HG03108 (cell line): Measurements from ENCODE around the gene GOLGA8O.
"Not testable (repeated sequence)": the region's sequence is repeated elsewhere in the genome, so short reads cannot be mapped to it uniquely, and the experiment has no call there.

Source experiments
- ATAC-seq: cut with Tn5 transposase; IDR thresholded peaks from one replicate; pipeline ENCODE4 v1.9.1; 2021; ENCODE audit warnings: moderate library complexity; ENCODE audit not compliant: unreplicated experiment

The GOLGA8O gene, protein sequence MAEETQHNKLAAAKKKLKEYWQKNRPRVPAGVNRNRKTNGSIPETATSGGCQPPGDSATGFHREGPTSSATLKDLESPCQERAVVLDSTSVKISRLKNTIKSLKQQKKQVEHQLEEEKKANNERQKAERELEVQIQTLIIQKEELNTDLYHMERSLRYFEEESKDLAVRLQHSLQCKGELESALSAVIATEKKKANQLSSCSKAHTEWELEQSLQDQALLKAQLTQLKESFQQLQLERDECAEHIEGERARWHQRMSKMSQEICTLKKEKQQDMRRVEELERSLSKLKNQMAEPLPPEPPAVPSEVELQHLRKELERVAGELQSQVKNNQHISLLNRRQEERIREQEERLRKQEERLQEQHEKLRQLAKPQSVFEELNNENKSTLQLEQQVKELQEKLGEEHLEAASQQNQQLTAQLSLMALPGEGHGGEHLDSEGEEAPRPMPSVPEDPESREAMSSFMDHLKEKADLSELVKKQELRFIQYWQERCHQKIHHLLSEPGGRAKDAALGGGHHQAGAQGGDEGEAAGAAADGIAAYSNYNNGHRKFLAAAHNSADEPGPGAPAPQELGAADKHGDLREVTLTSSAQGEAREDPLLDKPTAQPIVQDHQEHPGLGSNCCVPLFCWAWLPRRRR

DNA sequence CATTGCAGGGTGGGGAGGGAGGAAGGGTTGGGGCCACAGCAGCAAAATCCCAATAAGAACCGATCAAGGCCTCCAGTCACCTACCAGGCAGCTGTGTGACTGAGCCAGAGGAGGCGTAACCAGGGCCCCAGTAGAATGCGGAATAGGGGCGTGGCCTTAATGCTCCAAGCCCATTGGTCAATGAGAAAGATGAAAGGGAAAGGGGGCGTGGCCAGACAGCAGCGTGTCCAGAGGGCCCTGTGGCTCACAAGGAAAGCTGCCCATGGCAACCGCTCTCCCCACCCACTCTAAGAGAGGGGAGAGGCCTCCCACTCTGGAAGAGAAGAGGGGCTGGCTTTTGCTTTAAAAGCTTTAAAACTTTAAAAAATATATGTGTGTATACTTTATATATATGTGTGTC is at the start of gene GOLGA8O:
TSS of gene GOLGA8O (minus strand) at position 101 of the 400 bp plus-strand sequence. CDS start at position 3, 98 bp downstream.
- ATAC-seq, result not testable (repeated sequence)

DNA sequence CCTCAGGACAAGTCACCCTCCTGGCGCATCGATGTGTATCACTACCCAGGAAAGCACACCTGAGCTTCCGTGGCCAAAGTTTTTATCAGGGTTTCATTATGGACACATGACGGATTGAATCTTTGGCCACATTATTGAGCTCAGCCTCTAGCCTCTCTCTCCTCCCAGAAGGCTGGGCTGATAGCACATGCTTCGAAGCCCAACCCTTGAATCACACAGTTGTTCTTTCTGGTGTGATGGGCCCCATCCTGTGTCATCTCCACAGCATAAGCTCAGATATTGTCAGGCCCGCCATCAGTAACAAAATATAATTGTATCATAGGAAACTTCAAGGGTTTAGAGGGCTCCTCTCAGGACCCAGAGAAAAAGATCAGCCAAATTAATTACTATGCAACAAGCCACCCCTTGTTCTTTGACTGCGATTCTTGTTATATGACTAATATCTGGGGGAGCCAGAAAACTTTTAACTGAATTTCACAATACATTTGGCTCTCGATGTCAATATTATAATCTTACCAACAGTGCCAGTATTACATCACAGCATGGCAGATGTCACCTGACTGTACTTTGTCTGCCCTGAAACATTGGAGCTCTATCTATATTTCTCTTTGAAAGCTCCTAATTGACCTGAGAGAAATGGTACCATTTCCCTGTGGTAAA is 48.8 kb upstream of the GOLGA8O start:
- not testable (repeated sequence) for ATAC-seq

DNA sequence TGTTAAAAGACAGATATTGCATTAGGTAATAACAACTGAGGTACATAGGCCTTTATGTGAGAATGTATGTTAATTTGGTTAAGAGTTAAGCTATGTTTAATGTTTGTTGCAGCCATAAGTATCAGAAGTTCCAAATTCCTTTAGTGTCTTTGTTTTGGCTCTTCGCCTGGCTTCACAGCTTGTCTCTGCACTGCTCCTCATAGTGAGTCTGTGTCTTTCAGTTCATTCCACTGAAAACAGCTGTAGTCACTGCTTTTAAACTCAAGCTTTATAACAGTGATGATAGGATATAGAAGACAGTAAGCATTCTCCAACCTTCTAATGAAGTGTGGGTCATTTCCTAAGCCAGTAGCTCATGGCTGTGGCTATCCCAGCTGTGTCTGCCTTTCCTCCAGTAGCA is 47.5 kb upstream of the GOLGA8O start:
- not testable (repeated sequence) for ATAC-seq

DNA sequence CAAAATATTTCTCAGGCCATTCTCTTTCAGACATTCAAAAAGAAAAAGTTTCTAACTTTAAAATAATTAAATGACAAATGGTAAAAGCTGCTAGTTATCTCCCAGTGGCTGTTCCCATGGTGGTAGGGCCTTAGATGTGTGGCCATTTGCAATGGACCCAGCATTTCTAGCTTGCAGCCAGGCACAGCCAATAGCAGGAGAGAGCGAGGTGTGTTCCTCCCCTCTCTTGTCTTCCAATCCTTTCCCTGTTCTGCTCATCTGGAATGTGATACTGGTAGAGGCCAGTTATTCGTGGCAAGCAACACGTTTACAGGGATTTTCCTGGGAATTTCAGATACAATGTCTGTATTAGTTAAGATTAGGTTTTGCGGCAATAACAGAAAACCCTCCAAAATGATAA is 37.3 kb upstream of the GOLGA8O start:
- not testable (repeated sequence) for ATAC-seq

DNA sequence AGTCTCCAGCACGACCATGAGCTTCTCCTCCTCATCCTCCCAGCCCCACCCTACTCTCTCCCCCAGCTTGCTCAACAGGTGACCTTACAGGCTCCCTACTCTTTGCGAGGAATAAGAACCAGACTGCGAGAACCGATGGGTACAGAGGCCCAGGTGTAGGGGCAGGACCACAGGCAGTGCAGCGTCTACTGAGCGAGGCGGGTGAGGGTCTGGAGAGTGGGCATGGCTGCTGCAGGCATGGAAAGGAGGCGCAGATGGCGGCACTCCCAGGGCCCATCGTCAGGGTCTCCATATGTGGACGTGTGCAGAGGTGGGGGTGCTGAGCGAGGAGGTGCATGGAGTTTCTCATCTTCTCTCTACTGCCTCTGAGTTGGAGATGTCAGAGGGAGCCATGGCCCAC is 31.0 kb upstream of the GOLGA8O start:
- ATAC-seq, result not testable (repeated sequence)

DNA sequence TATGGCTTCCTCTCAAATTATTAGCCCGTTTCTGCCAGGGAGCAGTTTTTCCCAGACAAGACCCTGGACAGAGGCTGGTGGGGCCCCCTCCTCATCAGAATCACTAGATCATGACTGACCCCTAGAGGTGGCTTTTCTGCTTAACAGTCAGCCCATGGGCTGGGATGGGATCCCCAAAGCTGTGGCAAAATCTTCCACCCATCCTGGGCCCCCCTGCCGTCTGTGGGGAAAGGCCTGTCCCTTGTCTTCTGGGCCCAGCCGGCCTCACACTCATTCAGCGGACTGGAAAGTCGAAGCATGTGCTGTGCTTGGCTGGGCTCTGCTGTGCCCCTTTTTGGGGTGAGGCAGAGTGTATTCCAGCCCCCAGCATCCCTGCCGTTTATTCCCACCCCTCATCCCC is 27.9 kb upstream of the GOLGA8O start:
- not testable (repeated sequence) for ATAC-seq

DNA sequence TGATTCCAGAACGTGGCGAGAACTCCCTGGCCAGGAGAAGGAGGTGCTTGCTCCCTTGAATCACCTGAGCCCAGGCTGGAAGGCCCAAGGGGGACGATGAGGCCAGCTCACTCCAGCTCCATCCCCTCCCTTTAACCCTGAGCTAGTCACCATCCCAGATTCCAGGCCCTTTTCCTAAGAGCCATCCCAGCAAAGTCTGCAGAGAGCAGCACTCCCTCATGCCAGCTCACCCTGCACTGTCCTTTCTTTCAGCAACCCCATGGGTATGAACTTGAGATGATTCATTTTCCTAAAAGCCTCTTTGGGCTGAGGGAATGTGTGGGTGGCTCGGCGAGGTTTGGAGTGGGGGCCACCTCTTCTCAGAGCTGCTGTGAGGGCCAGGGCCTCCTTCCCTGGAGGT is 26.2 kb upstream of the GOLGA8O start:
- not testable (repeated sequence) for ATAC-seq

DNA sequence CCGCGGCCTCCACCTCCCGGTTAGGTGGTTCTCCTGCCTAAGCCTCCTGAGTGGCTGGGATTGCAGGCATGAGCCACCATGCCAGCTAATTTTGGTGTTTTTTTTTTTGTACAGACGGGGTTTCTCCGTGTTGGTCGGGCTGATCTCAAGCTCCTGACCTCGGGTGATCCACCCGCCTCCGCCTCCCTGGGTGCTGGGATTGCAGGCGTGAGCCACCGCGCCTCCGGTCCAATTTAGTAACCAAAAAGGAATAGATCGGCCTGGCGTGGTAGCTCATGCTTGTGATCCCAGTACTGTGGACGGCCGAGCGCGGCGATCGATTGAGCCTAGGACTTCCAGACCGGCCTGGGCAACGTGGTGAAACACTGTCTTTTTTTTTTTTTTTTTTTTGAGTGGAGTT is 12.6 kb upstream of the GOLGA8O start:
- not testable (repeated sequence) for ATAC-seq

DNA sequence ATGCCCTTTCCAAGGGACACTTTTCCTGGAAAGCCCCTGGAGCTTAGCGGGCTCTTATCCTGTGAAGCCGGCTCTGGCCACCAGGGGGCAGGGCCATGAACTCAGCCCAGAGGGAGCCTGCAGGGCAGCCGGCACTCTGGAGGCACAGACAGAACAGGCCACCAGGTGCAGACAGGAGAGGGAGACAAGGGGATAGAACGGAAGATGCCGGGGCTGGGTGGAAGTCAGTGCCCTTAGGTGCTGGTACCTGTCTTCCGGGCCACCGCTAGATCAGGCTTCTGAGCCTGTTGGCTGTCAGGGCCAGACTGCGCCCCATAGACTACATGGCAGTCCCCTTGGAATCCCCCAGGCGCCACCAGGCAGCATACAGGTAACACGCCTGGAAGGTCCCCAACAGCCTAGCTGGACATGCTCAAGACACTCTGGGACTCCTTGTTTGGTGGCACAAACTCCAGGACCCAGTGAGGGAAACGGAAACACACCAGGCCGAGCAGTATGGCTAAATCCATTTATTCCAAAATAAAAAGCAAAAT is 14.9 kb downstream of the GOLGA8O start:
- ATAC-seq, result not testable (repeated sequence)

DNA sequence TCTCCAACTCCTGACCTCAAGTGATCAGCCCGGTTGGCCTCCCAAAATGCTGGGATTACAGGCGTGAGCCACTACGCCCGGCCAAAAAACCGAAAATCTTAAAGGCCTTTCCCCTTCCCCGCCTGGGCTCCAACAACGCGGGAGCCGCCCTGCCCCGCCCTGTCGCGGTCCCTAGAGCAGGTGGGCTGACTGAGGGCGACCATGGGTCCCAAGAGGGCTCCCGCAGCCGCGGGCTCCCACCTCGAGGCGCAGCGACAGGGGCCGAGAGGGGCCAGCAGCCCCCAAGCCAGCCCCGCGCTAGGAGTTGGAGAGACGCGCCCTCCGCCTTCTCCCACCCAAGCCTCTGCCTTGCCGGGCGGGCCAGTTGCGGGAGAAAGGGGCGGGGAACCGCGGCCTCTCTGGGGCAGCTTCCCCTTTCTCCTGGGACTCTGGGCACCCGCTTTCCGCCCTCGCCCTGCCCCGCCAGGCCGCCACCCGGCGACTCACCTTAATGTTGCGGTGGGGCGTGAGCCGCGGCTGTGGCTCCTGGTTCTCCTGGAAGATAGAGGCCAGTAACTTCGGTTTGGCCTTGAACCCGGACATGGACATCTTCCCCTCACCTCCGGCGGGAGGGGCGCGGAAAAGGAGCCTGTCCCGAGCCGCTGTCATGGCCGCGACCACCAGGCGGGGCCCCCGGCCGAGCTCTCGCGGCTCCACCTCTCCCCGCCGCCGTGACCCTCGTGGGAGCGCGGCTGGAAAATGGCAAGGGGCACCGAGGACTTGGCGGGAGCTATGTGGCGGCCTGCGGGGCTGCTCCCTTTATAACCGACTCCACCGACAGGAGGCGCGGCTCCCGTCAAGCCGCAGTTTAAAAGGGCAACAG is 21.1 kb downstream of the GOLGA8O start:
- ATAC-seq, result not testable (repeated sequence)

DNA sequence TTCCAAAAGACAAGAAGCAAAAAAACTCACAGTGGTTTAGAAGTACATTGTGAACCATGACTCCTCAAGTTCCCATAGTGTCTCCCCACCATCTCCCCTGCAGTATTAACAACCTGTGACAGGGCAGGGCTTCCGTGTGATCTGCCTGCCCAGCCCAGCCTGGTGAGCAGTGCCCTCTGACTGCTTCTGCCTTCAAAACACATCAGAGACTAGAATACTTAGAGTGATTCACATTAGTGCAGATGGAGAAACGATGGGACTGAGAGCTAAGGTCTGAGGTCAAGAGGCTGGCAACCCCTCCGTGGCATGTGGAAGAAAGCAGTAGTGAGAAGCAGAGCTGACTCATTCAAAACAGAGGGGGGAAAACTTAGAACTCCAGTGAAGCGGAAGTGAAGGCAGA is 27.8 kb downstream of the GOLGA8O start:
- ATAC-seq, result not testable (repeated sequence)

DNA sequence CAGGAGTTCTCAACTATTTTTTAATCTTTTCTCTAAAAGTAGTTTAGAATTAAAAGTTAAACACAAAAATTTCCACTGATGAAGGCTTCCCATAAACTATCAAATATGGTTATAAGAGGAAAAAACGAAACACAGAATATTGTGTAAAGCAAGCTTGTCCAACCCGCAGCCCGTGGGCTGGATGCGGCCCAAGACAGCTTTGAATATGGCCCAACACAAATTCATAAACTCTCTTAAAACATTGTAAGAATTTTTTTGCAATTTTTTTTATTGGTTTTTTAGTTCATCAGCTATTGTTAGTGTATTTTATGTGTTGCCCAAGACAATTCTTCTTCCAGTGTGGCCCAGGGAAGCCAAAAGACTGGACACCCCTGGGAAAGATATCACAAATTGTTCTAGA is 28.9 kb downstream of the GOLGA8O start:
- ATAC-seq, result not testable (repeated sequence)

DNA sequence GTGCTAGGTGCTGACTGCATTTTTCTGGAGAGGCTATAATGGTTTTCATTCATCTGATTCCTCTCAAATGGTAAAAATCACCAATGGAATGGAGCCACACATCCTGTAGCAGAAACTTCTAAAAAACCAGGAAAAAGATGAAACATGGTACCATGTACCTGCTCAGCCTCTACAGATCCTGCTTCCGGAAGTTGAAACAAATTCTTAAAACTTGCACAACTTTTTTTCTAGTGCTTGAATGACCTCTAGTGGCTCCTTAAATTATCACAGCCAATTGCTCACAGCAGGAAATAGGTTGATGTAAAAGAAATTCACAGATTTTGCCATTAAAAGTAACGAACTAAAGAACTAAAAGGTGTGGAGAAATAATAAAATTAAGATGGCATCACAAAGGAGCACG is 47.5 kb downstream of the GOLGA8O start:
- not testable (repeated sequence) for ATAC-seq

DNA sequence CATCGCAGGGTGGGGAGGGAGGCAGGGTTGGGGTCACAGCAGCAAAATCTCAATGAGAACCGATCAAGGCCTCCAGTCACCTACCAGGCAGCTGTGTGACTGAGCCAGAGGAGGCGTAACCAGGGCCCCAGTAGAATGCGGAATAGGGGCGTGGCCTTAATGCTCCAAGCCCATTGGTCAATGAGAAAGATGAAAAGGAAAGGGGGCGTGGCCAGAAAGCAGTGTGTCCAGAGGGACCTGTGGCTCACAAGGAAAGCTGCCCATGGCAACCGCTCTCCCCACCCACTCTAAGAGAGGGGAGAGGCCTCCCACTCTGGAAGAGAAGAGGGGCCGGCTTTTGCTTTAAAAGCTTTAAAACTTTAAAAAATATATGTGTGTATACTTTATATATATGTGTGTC is 52.2 kb downstream of the GOLGA8O start, which contains the start of gene GOLGA8K:
TSS of gene GOLGA8K (minus strand) at position 101 of the 400 bp plus-strand sequence. CDS start at position 3, 98 bp downstream.
- ATAC-seq, result not testable (repeated sequence)

DNA sequence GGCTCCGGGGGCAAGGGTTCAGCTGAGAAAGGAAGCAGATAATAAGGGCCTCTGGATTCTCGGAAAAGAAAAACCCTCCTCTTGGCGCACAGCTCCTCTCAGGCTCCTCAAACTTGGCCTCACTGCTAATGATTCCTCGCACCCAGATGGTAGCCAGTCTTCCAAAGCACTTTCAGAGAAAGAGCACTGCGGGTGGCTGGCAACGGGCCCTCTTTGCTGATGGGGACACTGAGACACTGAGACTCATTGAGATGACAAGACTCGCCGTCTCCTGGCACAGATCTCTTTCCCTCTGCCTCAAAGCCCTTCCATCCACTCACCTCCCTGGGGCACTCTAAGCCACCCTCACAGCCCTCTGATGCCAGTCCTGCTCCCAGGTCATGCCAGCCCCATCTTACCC is 58.9 kb downstream of the GOLGA8O start:
- ATAC-seq, result not testable (repeated sequence)
